GM23248 (cell line): ENCODE results near the gene ZNF410. TPM values are rescaled to one million over a fixed set of nuclear protein-coding genes. Genes with fewer than 3 reads are reported as not detected.
"Not testable (repeated sequence)": the region's sequence is repeated elsewhere in the genome, so short reads cannot be mapped to it uniquely, and the experiment has no call there.

Experiments
- DNase-seq: peaks from one replicate; pipeline ENCODE4 v3.0.0-alpha.2; 2015
- H2AFZ ChIP-seq: fragments of 200-600 bp; sonication (generic); 2 replicates; pipeline ENCODE4 v1.6.1; 2016; ENCODE audit warnings: antibody characterized with exemption
- H3F3A ChIP-seq: fragments of 200-600 bp; sonication (generic); 2 replicates; pipeline ENCODE4 v1.6.1; 2016; ENCODE audit warnings: mild to moderate bottlenecking, antibody characterized with exemption, mixed run types; ENCODE audit not compliant: insufficient read depth
- H3K27ac ChIP-seq: fragments of 200-600 bp; sonication (generic); 2 replicates; pipeline ENCODE4 v1.5.1; 2016; ENCODE audit warnings: mild to moderate bottlenecking
- H3K27me3 ChIP-seq: fragments of 200-600 bp; sonication (generic); replicated peaks from 2 replicates; pipeline ENCODE4 v1.6.1; 2016; ENCODE audit warnings: mild to moderate bottlenecking; ENCODE audit not compliant: insufficient read depth
- H3K36me3 ChIP-seq: fragments of 200-600 bp; sonication (generic); 2 replicates; pipeline ENCODE4 v1.6.1; 2016; ENCODE audit warnings: low read depth, mild to moderate bottlenecking
- H3K4me1 ChIP-seq: fragments of 200-600 bp; sonication (generic); 2 replicates; pipeline ENCODE4 v1.6.1; 2016; ENCODE audit warnings: mild to moderate bottlenecking; ENCODE audit not compliant: insufficient read depth
- H3K4me2 ChIP-seq: fragments of 200-600 bp; sonication (generic); one replicate; pipeline ENCODE4 v1.6.1; 2016; ENCODE audit warnings: mild to moderate bottlenecking; ENCODE audit not compliant: unreplicated experiment
- H3K4me3 ChIP-seq: fragments of 200-600 bp; sonication (generic); 2 replicates; pipeline ENCODE4 v1.5.1; 2016; ENCODE audit warnings: mild to moderate bottlenecking
- H3K79me2 ChIP-seq: fragments of 200-600 bp; sonication (generic); 2 replicates; pipeline ENCODE4 v1.6.1; 2016; ENCODE audit warnings: mild to moderate bottlenecking; ENCODE audit not compliant: insufficient read depth
- H3K9ac ChIP-seq: fragments of 200-600 bp; sonication (generic); 2 replicates; pipeline ENCODE4 v1.6.1; 2016; ENCODE audit warnings: mild to moderate bottlenecking
- H3K9me2 ChIP-seq: fragments of 200-600 bp; sonication (generic); 2 replicates; pipeline ENCODE4 v1.6.1; 2016; ENCODE audit warnings: mixed run types, mild to moderate bottlenecking, moderate library complexity; ENCODE audit not compliant: insufficient read depth
- H3K9me3 ChIP-seq: fragments of 200-600 bp; sonication (generic); one replicate; pipeline ENCODE4 v1.6.1; 2017; ENCODE audit warnings: low read depth
- H4K20me1 ChIP-seq: fragments of 200-600 bp; sonication (generic); 2 replicates; pipeline ENCODE4 v1.6.0; 2016; ENCODE audit not compliant: insufficient read depth
- EZH2 ChIP-seq: fragments of 200-600 bp; sonication (generic); IDR thresholded peaks from 2 replicates; pipeline ENCODE4 v1.6.1; 2018; ENCODE audit warnings: antibody characterized with exemption, mild to moderate bottlenecking; ENCODE audit not compliant: insufficient read depth, poor library complexity, severe bottlenecking
- EZH2phosphoT487 ChIP-seq: fragments of 200-600 bp; sonication (generic); IDR thresholded peaks from 2 replicates; pipeline ENCODE4 v1.6.1; 2018; ENCODE audit warnings: antibody characterized with exemption, moderate library complexity, mild to moderate bottlenecking, low read depth; ENCODE audit not compliant: insufficient read depth
- WGBS, 2 experiments: methylation state at CpG; one replicate each; pipeline ENCODE4 v1.1.6; 2015 to 2017; ENCODE audit warnings: low lambda C conversion rate in 2 of 2, low coverage in 1 of 2; ENCODE audit errors: missing lambda C conversion rate in 2 of 2; 5-methylcytosine and 5-hydroxymethylcytosine counted together
- in situ Hi-C: fragments of 300-500 bp; cut with MboI; formaldehyde crosslinking; loops from 2 replicates; pipeline ENCODE4 v1.15.0; 2020
- polyA plus RNA-seq: library from polyadenylated mRNA; unstranded; fragments of >200 nt; fragmentation: Nextera tagmentation; extraction: Ambion mirVana; gene quantifications from 2 replicates; pipeline ENCODE4 v1.2.1, GENCODE V29; 2016
- total RNA-seq: library from RNA; depleted of rRNA; stranded (reverse); fragments of >200 nt; shearing (Covaris generic); gene quantifications from 2 replicates; pipeline ENCODE4 v1.2.3, GENCODE V29; 2014; rRNA removed

The ZNF410 gene, protein sequence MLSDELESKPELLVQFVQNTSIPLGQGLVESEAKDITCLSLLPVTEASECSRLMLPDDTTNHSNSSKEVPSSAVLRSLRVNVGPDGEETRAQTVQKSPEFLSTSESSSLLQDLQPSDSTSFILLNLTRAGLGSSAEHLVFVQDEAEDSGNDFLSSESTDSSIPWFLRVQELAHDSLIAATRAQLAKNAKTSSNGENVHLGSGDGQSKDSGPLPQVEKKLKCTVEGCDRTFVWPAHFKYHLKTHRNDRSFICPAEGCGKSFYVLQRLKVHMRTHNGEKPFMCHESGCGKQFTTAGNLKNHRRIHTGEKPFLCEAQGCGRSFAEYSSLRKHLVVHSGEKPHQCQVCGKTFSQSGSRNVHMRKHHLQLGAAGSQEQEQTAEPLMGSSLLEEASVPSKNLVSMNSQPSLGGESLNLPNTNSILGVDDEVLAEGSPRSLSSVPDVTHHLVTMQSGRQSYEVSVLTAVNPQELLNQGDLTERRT
- total RNA-seq (64.6 and 70.1 TPM in 2 replicates), polyA plus RNA-seq (54.1 and 59.0 TPM in 2 replicates)

DNA sequence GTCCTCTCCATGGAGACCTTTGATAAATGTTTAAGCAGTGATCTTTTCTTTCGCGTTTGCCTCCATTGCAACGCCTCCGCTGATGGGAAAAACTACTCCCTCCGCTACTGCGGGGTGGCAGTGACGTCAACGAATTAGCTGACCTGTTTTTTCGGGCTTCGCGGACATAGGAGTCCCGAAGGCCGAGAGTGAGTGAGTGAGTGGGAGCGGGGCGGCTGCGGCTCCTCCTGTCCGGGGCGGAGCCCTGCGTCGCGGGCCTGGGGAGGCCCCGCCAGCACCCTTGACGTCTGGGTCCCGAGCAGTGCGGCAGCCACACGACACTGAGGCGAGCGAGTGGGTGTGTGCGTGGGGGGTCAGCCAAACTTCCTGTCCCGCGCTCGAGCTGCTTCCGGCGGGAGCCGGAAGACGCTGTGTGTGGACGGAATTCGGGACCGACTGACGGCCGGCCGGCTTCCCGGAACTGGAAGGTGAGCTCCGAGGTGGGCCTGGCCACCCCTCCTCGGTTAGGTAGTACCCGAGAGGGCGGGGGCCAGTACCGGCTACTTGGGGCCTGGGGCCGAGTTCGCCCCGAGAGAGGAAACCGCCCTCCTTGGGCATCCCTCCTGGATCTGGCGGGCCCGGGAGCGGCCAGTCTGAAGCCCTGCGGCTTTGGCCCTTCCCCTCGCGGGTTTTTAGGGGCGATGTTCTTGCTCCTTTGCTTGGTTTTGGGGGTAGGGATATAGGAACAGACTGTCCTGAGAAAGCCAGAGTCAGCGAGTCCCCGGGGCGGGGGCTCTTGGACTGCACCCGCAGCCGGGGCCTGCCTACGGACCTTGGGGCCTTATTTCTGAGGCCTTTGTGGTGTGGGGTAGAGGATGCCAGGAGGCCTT is at the start of gene ZNF410:
TSS of gene ZNF410 (plus strand) at position 411 of the 869 bp plus-strand sequence. CDS start 5,317 bp downstream, outside the sequence.
- H3K9ac ChIP-seq = peak within 1 kb of the TSS; percentile 95
- peaks cover 70% of the 10 kb centered on the region for H3K79me2 ChIP-seq
- H3K36me3 ChIP-seq = no peaks in the 10 kb centered on the region
- peak within 1 kb of the TSS; percentile 77 for H3K4me3 ChIP-seq
- no peaks in the 10 kb centered on the region for H3K9me3 ChIP-seq
- in situ Hi-C loops = no loop called here
- H3K27me3 ChIP-seq = no peaks in the 10 kb centered on the region
- H3K4me1 ChIP-seq = peaks cover 20% of the 10 kb centered on the region
- H3K4me2 ChIP-seq = peak within 1 kb of the TSS; percentile 92
- H3F3A ChIP-seq = peaks cover 38% of the 10 kb centered on the region
- TF ChIP-seq EZH2phosphoT487 (no peak), EZH2 (no peak)
- peak; percentile 99 for DNase-seq
- no peaks in the 10 kb centered on the region for H4K20me1 ChIP-seq
- peak within 1 kb of the TSS; percentile 94 for H3K27ac ChIP-seq
- WGBS, 2 experiments = 0 to 1% methylated on average over 61 to 64 of the region's 65 CpGs
- peak within 1 kb of the TSS; percentile 85 for H2AFZ ChIP-seq
- no peaks in the 10 kb centered on the region for H3K9me2 ChIP-seq

DNA sequence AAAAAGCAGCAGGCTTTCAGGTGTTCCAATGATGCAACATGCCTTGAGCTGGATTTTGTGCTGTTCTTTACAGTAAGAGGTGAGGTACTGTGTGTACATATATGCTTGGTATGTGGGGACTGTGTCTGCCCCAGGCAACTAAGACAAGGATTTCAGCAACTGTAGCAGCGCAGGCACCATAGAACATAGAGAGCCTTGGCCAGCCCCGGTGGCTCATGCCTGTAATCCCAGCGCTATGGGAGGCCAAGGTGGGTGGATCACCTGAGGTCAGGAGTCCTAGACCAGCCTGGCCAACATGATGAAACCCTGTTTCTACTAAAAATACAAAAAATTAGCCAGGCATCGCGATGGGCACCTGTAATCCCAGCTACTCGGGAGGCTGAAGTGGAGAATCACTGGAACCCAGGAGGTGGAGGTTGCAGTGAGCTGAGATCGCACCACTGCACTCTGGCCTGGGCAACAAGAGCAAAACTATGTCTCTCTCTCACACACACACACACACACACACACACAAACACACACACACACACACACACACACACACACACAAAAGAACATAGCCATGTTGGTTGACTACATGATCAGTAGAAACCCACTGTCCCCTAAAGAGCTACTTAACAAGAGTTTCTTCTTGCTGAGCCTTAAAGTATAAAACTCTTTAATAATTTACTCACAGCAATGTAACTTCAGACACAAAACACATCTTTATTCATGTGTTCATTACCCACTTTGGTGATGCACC is 48.2 kb upstream of the ZNF410 start:
- in situ Hi-C loops, H3K9me3 ChIP-seq, H3K9me2 ChIP-seq, H3K79me2 ChIP-seq, H2AFZ ChIP-seq, H3K4me3 ChIP-seq, H3F3A ChIP-seq, H3K36me3 ChIP-seq, H3K4me1 ChIP-seq, H3K4me2 ChIP-seq, H3K27me3 ChIP-seq, H3K9ac ChIP-seq, H4K20me1 ChIP-seq, H3K27ac ChIP-seq, DNase-seq: not testable (repeated sequence)
- 74 to 78% methylated on average over 7 of the region's 7 CpGs for WGBS, 2 experiments

DNA sequence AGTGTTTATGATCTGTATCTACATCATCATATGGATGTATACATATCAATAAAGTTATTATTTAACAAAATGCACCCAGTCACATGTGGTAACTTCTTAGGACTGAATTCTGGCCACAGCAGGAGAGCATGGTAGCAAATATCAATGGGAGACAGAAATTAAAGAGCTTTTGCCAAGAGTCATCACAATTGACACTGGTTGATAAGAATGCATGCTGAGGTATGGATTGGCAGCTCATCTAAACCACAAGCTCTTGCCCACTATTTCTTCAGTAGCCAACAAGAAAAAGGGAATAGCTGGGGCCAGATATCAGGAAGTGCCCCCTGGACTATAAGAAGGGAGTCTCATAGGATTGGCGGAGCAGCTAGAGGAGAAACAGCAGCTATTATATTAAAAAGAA is 44.5 kb upstream of the ZNF410 start:
- DNase-seq = no peak
- TF ChIP-seq EZH2phosphoT487 (no peak), EZH2 (no peak)
- no peaks in the 10 kb centered on the region for H4K20me1 ChIP-seq
- no peak overlapping the region for H2AFZ ChIP-seq
- H3K27me3 ChIP-seq = no peaks in the 10 kb centered on the region
- 96 to 100% methylated on average over 1 of the region's 1 CpG for whole genome bisulfite sequencing, 2 experiments
- no peak overlapping the region for H3K4me2 ChIP-seq
- H3K9ac ChIP-seq = no peak overlapping the region
- no peaks in the 10 kb centered on the region for H3K4me1 ChIP-seq
- no peaks in the 10 kb centered on the region for H3F3A ChIP-seq
- in situ Hi-C loops = no loop called here
- no peaks in the 10 kb centered on the region for H3K36me3 ChIP-seq
- no peaks in the 10 kb centered on the region for H3K9me2 ChIP-seq
- no peak overlapping the region for H3K4me3 ChIP-seq
- H3K79me2 ChIP-seq = no peaks in the 10 kb centered on the region
- no peak overlapping the region for H3K27ac ChIP-seq
- H3K9me3 ChIP-seq = no peaks in the 10 kb centered on the region

DNA sequence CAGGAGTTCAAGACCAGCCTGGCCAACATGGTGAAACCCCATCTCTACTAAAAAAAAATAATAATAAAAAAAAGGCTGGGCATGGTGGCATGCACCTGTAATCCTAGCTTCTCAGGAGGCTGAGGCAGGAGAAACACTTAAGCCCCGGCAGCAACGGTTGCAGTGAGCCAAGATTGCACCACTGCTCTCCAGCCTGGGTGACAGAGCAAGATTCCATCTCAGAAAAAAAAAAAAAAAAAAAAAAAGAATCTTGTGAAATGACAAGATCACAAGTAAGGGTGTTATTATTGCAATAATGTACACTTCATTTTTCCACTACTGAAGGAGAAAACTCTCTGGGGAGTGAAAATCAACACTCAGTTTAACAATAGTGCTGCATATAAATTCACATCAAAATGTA is 43.8 kb upstream of the ZNF410 start:
- Histone ChIP-seq H3K4me3 (no peak overlapping the region), H2AFZ (no peak overlapping the region), H3K27ac (no peak overlapping the region), H3K9me2 (no peaks in the 10 kb centered on the region), H3K4me2 (no peak overlapping the region), H3F3A (no peaks in the 10 kb centered on the region), H3K9me3 (no peaks in the 10 kb centered on the region), H3K36me3 (no peaks in the 10 kb centered on the region), H3K27me3 (no peaks in the 10 kb centered on the region), H3K4me1 (no peaks in the 10 kb centered on the region), H3K9ac (no peak overlapping the region), H4K20me1 (no peaks in the 10 kb centered on the region), H3K79me2 (no peaks in the 10 kb centered on the region)
- no peak for DNase-seq
- TF ChIP-seq EZH2 (no peak), EZH2phosphoT487 (no peak)
- in situ Hi-C loops = no loop called here
- 14 to 31% methylated on average over 2 of the region's 2 CpGs for WGBS, 2 experiments
